GM18870 (cell line): Measurements from ENCODE around the gene ASB13.

Source experiments
- ATAC-seq: cut with Tn5 transposase; IDR thresholded peaks from one replicate; pipeline ENCODE4 v1.9.1; 2021; ENCODE audit warnings: moderate library complexity; ENCODE audit not compliant: unreplicated experiment

Gene ASB13

GRCh38 chr10:5609952-5610616, 56.3 kb downstream of the ASB13 start:
- no peak for ATAC-seq

GRCh38 chr10:5608608-5609220, 57.7 kb downstream of the ASB13 start:
- ATAC-seq, result no peak

- ATAC-seq, result no peak
These were observed 58.8 kb downstream of the ASB13 start for GRCh38 chr10:5607594-5607993.

- ATAC-seq, result no peak
These were observed 59.5 kb downstream of the ASB13 start for GRCh38 chr10:5606864-5607263.

- no peak for ATAC-seq
These were observed 60.1 kb downstream of the ASB13 start for GRCh38 chr10:5606321-5606720.

- no peak for ATAC-seq
These were observed 61.4 kb downstream of the ASB13 start for GRCh38 chr10:5604961-5605360.

GRCh38 chr10:5604236-5604925, 62.0 kb downstream of the ASB13 start:
- ATAC-seq, result no peak

- ATAC-seq, result no peak
These were observed 62.6 kb downstream of the ASB13 start for GRCh38 chr10:5603848-5604170.

- ATAC-seq, result no peak
These were observed 63.1 kb downstream of the ASB13 start for GRCh38 chr10:5603091-5603847.

- no peak for ATAC-seq
These were observed 64.4 kb downstream of the ASB13 start for GRCh38 chr10:5601826-5602495.

GRCh38 chr10:5600908-5601307, 65.5 kb downstream of the ASB13 start:
- no peak for ATAC-seq

GRCh38 chr10:5599613-5600520, 66.5 kb downstream of the ASB13 start:
- no peak for ATAC-seq

- ATAC-seq, result no peak
These were observed 68.2 kb downstream of the ASB13 start for GRCh38 chr10:5598085-5598690.

GRCh38 chr10:5596611-5597341, 69.6 kb downstream of the ASB13 start:
- no peak for ATAC-seq

- no peak for ATAC-seq
These were observed 70.4 kb downstream of the ASB13 start for GRCh38 chr10:5595994-5596471.

GRCh38 chr10:5595591-5595990, 70.8 kb downstream of the ASB13 start:
- ATAC-seq, result no peak

- ATAC-seq, result no peak
These were observed 71.3 kb downstream of the ASB13 start for GRCh38 chr10:5595095-5595494.

- no peak for ATAC-seq
These were observed 71.9 kb downstream of the ASB13 start for GRCh38 chr10:5594271-5595049.
